ENCODE results near the gene PHF19. TPM values are rescaled to one million over a fixed set of nuclear protein-coding genes. Genes with fewer than 3 reads are reported as not detected.

Gene PHF19
- polyA plus RNA-seq, 1 of the 3 experiments (the other 2 are of a cell fraction) = 33.4 TPM

DNA sequence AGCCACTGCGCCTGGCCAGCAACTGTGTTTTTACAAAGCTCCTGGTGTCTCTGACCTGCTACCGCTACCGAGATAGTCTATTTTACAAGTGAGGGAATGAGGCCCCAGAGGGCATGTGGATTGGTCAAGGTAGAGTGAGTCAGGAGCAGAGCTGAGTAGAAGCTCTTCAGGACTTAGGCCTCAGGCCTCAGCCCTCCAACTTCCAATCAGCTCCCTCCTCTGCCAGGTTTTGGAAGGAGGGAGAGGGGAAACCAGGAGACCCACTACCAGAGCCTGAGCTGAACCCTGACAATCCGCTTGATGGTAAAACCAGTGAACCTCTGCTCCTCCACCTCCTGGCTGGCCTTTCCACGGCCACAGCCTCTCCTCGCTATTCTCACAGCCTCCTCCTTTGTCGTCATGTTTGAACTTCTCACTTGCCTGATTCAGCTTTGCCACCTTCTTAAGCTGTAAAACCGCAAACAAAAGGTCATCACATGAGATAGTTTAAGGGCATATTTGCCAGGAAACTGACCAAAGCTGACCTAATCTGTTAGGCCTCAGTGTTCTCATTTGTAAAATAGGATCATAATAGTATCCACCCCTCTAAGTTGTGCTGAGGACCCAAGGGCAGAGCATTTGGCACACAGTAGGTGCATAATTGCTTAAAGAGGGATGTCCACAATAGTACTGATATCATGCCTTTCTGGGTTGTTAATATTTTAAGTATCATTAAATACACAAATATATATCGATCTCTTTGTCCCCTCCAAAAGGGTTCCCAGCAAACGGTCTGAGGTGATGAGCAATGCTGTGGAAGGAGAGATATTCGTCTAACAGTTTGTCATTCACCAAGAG is 47.9 kb upstream of the PHF19 start:
- no peaks in the 10 kb centered on the region for H3K27me3 ChIP-seq (ENCODE audit: insufficient read depth)
- CTCF ChIA-PET = interaction anchor here (1.1 to 6.3 kb wide), 2 partner anchors 11 to 61 kb away, joined by 3 to 42 read pairs; no protein-coding TSS in a partner anchor
- no peak for TF ChIP-seq MEF2A (IDR thresholded peaks at IDR 0.05; ENCODE audit: borderline replicate concordance, low read depth)
- TF ChIP-seq RFX5 (IDR thresholded peaks at IDR 0.05; ENCODE audit: low read length) = no peak
- H3K9me3 ChIP-seq = no peaks in the 10 kb centered on the region
- no peaks in the 10 kb centered on the region for H3K79me2 ChIP-seq (ENCODE audit: insufficient read depth)
- 90% methylated on average over 11 of the region's 11 CpGs for WGBS (ENCODE audit: low lambda C conversion rate)
- no peak overlapping the region for H2AFZ ChIP-seq (ENCODE audit: low read depth)
- H3K4me2 ChIP-seq = no peak overlapping the region
- no peak overlapping the region for H3K9ac ChIP-seq
- H3F3A ChIP-seq (replicated peaks; ENCODE audit: insufficient read depth) = peaks cover 5% of the 10 kb centered on the region
- no peaks in the 10 kb centered on the region for H3K9me2 ChIP-seq
- peaks cover 22 to 45% of the 10 kb centered on the region in 2 experiments for H3K4me1 ChIP-seq (ENCODE audit: control insufficient read depth in 1 of 2, insufficient read depth in 2 of 2, low read depth in 1 of 2, low read length in 1 of 2)
- no peak overlapping the region for H3K27ac ChIP-seq (ENCODE audit: low read depth in 2 of 2, low read length in 1 of 2)
- H4K20me1 ChIP-seq (ENCODE audit: insufficient read depth) = no peaks in the 10 kb centered on the region
- POLR2A ChIA-PET = no interaction called here
- no peaks in the 10 kb centered on the region for H3K36me3 ChIP-seq (replicated peaks in 1 of 2; ENCODE audit: control insufficient read depth in 1 of 2, insufficient read depth in 2 of 2, low read length in 1 of 2)
- no peak for DNase-seq
- H3K4me3 ChIP-seq (ENCODE audit: low read depth in 2 of 2, low read length in 1 of 2) = no peak overlapping the region

DNA sequence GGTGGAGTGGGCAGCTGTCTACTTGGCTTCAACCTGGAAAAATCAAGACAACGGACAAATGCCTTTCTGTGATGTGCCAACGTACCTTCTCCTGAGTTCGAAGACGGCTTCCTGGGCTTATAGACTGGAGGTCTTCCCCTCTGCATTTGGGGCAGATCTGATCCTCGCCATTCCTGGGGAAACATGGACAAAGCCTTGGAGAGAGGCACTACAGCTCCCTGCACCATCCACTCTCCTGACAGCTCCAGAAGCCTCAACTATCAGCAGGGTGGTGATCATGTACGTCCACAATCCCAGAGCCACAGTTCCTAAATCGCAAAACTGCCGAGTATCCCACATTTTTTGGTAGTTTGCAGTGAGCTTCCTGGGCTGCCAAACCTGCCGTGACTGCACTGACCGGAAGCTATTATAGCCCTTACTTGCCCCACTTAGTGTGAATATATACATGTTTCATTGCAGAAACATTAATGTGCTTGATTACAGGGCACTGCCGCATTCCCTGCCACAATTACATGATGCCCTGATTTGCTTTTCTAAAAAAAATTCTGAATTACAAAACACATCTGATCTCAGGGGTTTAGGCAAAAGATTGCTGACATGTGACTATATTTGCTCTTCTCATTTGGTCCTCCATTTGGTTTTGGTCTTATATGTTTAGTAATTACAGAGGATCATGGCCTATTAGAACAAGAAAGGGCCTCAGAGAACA is 46.8 kb upstream of the PHF19 start:
- POLR2A ChIA-PET = interaction anchor here (1.3 kb wide), 1 partner anchor 11 kb away, joined by 4 read pairs; no protein-coding TSS in a partner anchor
- H4K20me1 ChIP-seq (ENCODE audit: insufficient read depth) = no peaks in the 10 kb centered on the region
- no peak for DNase-seq

More for the DNA sequence above, 46.8 kb upstream of the PHF19 start:
- CTCF ChIA-PET = interaction anchor here (6.3 kb wide), 1 partner anchor 12 kb away, joined by 42 read pairs; no protein-coding TSS in a partner anchor
- WGBS (ENCODE audit: low lambda C conversion rate) = 96% methylated on average over 8 of the region's 11 CpGs
- H3K79me2 ChIP-seq (ENCODE audit: insufficient read depth) = no peaks in the 10 kb centered on the region
- no peak overlapping the region for H2AFZ ChIP-seq (ENCODE audit: low read depth)
- H3K4me2 ChIP-seq = no peak overlapping the region
- H3K4me3 ChIP-seq (ENCODE audit: low read depth in 2 of 2, low read length in 1 of 2) = no peak overlapping the region
- no peak overlapping the region for H3K27ac ChIP-seq (ENCODE audit: low read depth in 2 of 2, low read length in 1 of 2)
- no peaks in the 10 kb centered on the region for H3K9me3 ChIP-seq
- H3K9ac ChIP-seq = no peak overlapping the region
- TF ChIP-seq, protein P1, sequence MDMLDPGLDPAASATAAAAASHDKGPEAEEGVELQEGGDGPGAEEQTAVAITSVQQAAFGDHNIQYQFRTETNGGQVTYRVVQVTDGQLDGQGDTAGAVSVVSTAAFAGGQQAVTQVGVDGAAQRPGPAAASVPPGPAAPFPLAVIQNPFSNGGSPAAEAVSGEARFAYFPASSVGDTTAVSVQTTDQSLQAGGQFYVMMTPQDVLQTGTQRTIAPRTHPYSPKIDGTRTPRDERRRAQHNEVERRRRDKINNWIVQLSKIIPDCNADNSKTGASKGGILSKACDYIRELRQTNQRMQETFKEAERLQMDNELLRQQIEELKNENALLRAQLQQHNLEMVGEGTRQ (IDR thresholded peaks at IDR 0.05; ENCODE audit: borderline replicate concordance, low read depth, low read length) = no peak
- TF ChIP-seq, protein P2, sequence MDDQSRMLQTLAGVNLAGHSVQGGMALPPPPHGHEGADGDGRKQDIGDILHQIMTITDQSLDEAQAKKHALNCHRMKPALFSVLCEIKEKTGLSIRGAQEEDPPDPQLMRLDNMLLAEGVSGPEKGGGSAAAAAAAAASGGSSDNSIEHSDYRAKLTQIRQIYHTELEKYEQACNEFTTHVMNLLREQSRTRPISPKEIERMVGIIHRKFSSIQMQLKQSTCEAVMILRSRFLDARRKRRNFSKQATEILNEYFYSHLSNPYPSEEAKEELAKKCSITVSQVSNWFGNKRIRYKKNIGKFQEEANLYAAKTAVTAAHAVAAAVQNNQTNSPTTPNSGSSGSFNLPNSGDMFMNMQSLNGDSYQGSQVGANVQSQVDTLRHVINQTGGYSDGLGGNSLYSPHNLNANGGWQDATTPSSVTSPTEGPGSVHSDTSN (IDR thresholded peaks at IDR 0.05) = no peak
- no peak for TF ChIP-seq POLR2AphosphoS5 (IDR thresholded peaks at IDR 0.05; ENCODE audit: low read depth, low read length)
- no peak for TF ChIP-seq FOXM1 (IDR thresholded peaks at IDR 0.05; ENCODE audit: low read depth)
- TF ChIP-seq FOSL2 (IDR thresholded peaks at IDR 0.05; ENCODE audit: borderline replicate concordance, low read depth) = no peak
- no peak for TF ChIP-seq CHD2 (IDR thresholded peaks at IDR 0.05; ENCODE audit: low read length, partially characterized antibody)
- no peak for TF ChIP-seq EP300 (IDR thresholded peaks at IDR 0.05; ENCODE audit: borderline replicate concordance in 1 of 2, low read depth in 1 of 2, low read length in 1 of 2)
- TF ChIP-seq ELF1 (IDR thresholded peaks at IDR 0.05) = no peak
- no peak for TF ChIP-seq GATA2 (CRISPR knock-in tag; IDR thresholded peaks at IDR 0.05)
- no peak for TF ChIP-seq NFIC (IDR thresholded peaks at IDR 0.05; ENCODE audit: borderline replicate concordance)
- TF ChIP-seq TCF12 (IDR thresholded peaks at IDR 0.05) = no peak
- TF ChIP-seq TAF1 (IDR thresholded peaks at IDR 0.05; ENCODE audit: borderline replicate concordance, low read depth, low read length) = no peak
- no peak for TF ChIP-seq RAD21 (IDR thresholded peaks at IDR 0.05; ENCODE audit: low read length)
- no peak for TF ChIP-seq FOXJ3 (CRISPR knock-in tag; IDR thresholded peaks at IDR 0.05)
- H3K4me1 ChIP-seq (ENCODE audit: control insufficient read depth in 1 of 2, insufficient read depth in 2 of 2, low read depth in 1 of 2, low read length in 1 of 2) = peaks cover 27 to 57% of the 10 kb centered on the region in 2 experiments
- no peaks in the 10 kb centered on the region for H3K9me2 ChIP-seq
- peaks cover 3% of the 10 kb centered on the region for H3F3A ChIP-seq (replicated peaks; ENCODE audit: insufficient read depth)
- no peaks in the 10 kb centered on the region for H3K36me3 ChIP-seq (replicated peaks in 1 of 2; ENCODE audit: control insufficient read depth in 1 of 2, insufficient read depth in 2 of 2, low read length in 1 of 2)
- H3K27me3 ChIP-seq (ENCODE audit: insufficient read depth) = no peaks in the 10 kb centered on the region
